HG03565 (cell line): ENCODE measurements around the gene RND1.

ENCODE experiments used
- ATAC-seq: cut with Tn5 transposase; IDR thresholded peaks from one replicate; pipeline ENCODE4 v1.9.1; 2021; ENCODE audit warnings: mild to moderate bottlenecking, moderate library complexity; ENCODE audit not compliant: unreplicated experiment

RND1 gene

DNA sequence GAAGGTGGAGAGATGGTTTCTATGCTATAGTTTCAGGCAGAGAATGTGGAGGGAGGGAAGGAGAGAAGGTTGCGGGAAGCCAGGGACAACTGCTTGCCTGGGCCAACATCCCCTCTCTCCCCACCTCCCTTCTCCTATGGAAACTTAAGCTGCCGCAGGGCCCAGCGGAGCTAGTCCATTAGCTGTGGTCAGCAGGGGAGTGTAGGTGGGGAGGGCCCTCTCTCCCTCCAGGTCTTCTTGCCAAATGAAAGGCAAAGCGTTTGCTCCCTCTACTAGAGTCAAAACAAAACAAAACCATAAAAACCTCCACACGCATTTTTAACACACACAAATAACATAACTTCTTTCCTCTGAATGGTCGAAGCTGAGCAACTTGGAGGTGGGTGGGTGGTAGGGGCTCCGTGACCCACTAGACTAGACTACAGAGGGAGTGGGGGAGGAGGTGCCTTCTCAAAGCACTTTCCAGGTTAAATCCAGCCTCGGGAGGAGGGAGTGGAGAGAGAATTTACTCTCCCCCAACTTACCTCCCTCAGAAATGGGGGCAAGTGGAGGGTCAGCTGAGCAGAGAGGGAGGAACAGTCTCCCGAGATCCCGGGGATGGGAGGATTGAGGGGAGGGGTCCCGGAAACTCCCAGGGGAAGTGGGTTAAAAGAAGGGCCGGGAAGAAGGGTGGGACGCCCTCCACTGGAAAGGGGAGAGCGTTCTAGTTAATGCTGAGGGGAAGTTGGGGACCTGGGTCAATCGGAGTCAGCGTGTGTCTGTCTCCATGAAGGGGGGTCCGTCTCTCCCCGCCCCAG lies 52.0 kb downstream of the RND1 start:
- no peak for ATAC-seq

DNA sequence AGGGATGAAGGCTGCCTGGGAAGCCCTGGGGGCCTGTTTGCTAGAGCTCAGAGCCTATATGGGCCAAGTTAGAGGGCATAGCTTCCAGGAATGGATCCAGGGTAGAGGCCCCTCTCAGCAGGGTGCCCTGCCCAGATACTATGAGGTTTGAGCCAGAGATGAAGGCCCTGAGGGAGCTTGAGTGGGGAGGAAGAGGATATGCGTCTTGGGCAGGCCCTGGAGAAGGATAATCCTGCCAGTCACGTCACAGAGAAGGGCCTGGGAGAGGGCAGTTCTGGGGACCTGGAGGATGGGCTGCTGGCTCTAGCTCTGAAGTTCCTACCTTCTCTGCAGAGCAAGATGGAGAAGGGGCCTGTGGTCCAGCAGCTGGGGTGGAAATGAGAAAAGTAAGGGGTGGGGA lies 53.3 kb downstream of the RND1 start:
- no peak for ATAC-seq

DNA sequence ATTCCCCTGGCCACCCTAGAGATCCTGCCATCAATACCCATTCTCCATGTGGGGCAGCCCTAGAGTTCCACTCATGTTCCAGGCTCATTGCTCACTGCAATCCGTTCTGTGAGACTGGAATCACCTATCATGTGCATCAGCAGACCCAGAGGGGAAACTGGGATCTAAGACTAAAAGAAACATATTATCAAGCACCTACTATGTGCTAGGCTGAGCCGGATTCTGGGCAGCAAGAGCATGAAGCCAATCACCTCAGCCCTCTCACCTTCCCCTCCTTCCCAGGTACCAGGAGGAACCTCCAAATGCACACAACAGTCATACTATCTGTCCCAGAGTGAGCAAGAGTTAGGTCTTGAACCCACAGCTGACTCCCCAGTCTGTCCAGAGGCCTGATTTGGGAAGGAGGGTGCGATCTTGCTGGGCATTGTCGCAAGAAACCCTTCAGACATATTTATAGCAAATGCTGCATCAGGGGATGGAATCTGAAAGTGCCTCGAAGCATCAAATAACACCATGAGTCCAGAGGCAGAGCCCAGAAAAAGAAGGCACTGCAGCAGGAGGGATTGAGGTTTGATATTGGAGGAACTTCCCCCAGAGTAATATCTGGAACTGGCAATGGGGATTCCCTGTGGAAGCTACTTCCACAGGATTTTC lies 54.1 kb downstream of the RND1 start:
- no peak for ATAC-seq

DNA sequence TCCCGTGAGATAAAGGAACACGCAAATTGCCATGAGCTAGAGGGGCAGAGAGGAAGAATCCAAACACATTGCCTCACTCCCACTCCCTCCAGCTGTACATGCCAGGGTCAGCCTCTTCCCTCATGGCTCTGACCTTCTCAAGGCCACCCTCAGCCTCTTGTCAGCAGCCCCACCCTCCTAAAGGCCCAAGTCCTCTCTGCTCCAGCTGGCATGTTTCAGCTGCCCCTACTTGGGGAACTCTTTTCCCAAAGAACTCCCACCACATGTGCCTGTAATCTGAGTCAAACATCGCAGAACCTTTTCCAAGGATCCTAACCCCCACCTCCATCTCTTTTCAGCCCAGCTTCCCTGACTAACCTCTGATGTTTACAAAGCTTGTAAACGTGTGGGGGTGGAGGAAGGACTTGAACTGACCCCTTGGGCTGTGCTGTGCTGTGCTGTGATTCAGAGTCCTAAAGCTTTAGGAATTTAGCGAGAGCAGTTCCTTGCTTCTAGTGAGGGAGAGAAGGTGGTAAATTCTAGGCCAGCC lies 54.7 kb downstream of the RND1 start:
- no peak for ATAC-seq

DNA sequence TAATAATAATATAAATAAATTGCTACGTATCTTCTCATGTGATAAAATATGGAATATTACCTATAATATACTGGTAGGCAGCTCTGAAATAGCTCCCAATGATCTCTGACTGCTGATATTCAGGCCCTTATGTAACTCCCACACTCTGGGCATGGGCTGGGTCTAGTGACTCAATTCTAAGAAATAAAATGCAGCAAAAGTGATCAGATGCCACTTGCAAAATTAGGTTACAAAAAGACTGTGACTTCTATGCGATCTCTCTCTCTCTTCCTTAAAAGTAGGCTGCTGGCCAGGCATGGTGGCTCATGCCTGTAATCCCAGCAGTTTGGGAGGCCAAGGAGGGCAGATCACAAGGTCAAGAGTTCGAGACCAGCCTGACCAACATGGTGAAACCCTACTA lies 57.7 kb downstream of the RND1 start:
- no peak for ATAC-seq
